KMS-11 (cell line): ENCODE measurements around the gene CEP97.
"Not testable (repeated sequence)": the region's sequence is repeated elsewhere in the genome, so short reads cannot be mapped to it uniquely, and the experiment has no call there.

Source experiments
- H2AFZ ChIP-seq: fragments of 200-600 bp; sonication (generic); 2 replicates; pipeline ENCODE4 v1.6.1; 2016; ENCODE audit warnings: antibody characterized with exemption, mixed run types, low read depth
- H3K27ac ChIP-seq: fragments of 200-600 bp; sonication (generic); 2 replicates; pipeline ENCODE4 v1.6.1; 2016; ENCODE audit warnings: mild to moderate bottlenecking, mixed run types
- H3K27me3 ChIP-seq: fragments of 200-600 bp; sonication (generic); 2 replicates; pipeline ENCODE4 v1.6.1; 2017; ENCODE audit warnings: mild to moderate bottlenecking, low read depth, mixed run types, moderate library complexity; ENCODE audit not compliant: insufficient read depth
- H3K36me3 ChIP-seq: fragments of 200-600 bp; sonication (generic); 2 replicates; pipeline ENCODE4 v1.6.1; 2017; ENCODE audit warnings: mild to moderate bottlenecking, mixed run types; ENCODE audit not compliant: insufficient read depth
- H3K4me1 ChIP-seq: fragments of 200-600 bp; sonication (generic); 2 replicates; pipeline ENCODE4 v1.6.1; 2016; ENCODE audit warnings: mild to moderate bottlenecking, low read depth, mixed run types; ENCODE audit not compliant: poor library complexity, severe bottlenecking
- H3K4me2 ChIP-seq: fragments of 200-600 bp; sonication (generic); 2 replicates; pipeline ENCODE4 v1.7.0; 2016; ENCODE audit warnings: mild to moderate bottlenecking, mixed run types
- H3K4me3 ChIP-seq: fragments of 200-600 bp; sonication (generic); IDR thresholded peaks from 2 replicates; pipeline ENCODE4 v1.6.1; 2017; ENCODE audit warnings: low read depth, low read length, mixed read lengths; ENCODE audit not compliant: insufficient read depth
- H3K79me2 ChIP-seq: fragments of 200-600 bp; sonication (generic); 2 replicates; pipeline ENCODE4 v1.6.1; 2016; ENCODE audit warnings: low read depth, mixed run types; ENCODE audit not compliant: insufficient read depth
- H3K9ac ChIP-seq: fragments of 200-600 bp; sonication (generic); 2 replicates; pipeline ENCODE4 v1.6.1; 2016; ENCODE audit warnings: mild to moderate bottlenecking, mixed run types
- H4K20me1 ChIP-seq: fragments of 200-600 bp; sonication (generic); 2 replicates; pipeline ENCODE4 v1.6.1; 2016; ENCODE audit warnings: mild to moderate bottlenecking, mixed run types; ENCODE audit not compliant: insufficient read depth
- CTCF ChIP-seq: fragments of 200-600 bp; sonication (generic); conservative IDR thresholded peaks from 2 replicates; pipeline ENCODE4 v1.6.1; 2017; ENCODE audit warnings: low read depth, mild to moderate bottlenecking, antibody characterized with exemption, low read length, moderate library complexity, mixed read lengths

Gene CEP97

GRCh38 chr3:101687142-101687931 lies 37.1 kb upstream of the CEP97 start:
- no peak for TF ChIP-seq CTCF
- Histone ChIP-seq H3K9ac (peak overlapping the region; percentile 93; the same call in 1 of the 2 replicates), H3K79me2 (peaks cover 42% of the 10 kb centered on the region)

GRCh38 chr3:101689286-101689685 lies 35.1 kb upstream of the CEP97 start:
- peaks cover 3% of the 10 kb centered on the region; the same call in 1 of the 2 replicates for H3K36me3 ChIP-seq
- peaks cover 23% of the 10 kb centered on the region for H3K79me2 ChIP-seq
- H3K4me3 ChIP-seq = no peak overlapping the region
- no peak overlapping the region for H3K27ac ChIP-seq
- no peak overlapping the region for H3K9ac ChIP-seq
- no peak overlapping the region for H2AFZ ChIP-seq
- peaks cover 38% of the 10 kb centered on the region for H3K4me1 ChIP-seq
- no peak overlapping the region for H3K4me2 ChIP-seq
- H3K27me3 ChIP-seq = no peaks in the 10 kb centered on the region
- no peaks in the 10 kb centered on the region for H4K20me1 ChIP-seq
- TF ChIP-seq CTCF = no peak

More at GRCh38 chr3:101687142-101687931, 37.1 kb upstream of the CEP97 start:
- H4K20me1 ChIP-seq = no peaks in the 10 kb centered on the region
- H3K27ac ChIP-seq = peak overlapping the region; percentile 76
- H3K4me3 ChIP-seq = no peak overlapping the region
- H3K4me2 ChIP-seq = peak overlapping the region; percentile 65
- H3K36me3 ChIP-seq = peaks cover 12% of the 10 kb centered on the region; the same call in 1 of the 2 replicates
- H3K4me1 ChIP-seq = peaks cover 49% of the 10 kb centered on the region
- H2AFZ ChIP-seq = peak overlapping the region; percentile 72
- no peaks in the 10 kb centered on the region for H3K27me3 ChIP-seq

DNA sequence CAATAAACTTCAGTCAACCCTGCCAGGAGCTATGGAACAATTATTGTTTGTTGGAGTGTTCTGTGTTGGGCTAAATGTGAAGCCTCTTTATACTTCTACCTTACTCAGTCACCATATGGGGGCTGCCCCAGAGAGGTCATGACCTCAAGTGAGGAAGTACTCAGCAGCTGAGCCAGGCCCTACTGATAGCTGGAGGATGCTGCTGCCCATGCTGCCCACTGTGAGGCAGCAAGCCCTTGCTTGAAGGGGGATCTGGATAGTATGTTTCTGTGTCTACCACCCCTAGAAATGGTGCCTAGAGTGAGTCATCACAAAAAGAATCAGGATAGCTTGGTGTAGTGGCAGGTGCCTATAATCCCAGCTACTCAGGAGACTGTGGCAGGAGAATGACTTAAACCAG lies 33.4 kb upstream of the CEP97 start:
- Histone ChIP-seq H3K4me3 (no peak overlapping the region), H3K4me1 (peaks cover 32% of the 10 kb centered on the region), H3K9ac (no peak overlapping the region), H4K20me1 (no peaks in the 10 kb centered on the region), H3K27me3 (no peaks in the 10 kb centered on the region), H2AFZ (no peak overlapping the region), H3K79me2 (peaks cover 7% of the 10 kb centered on the region), H3K4me2 (no peak overlapping the region; the same call in 1 of the 2 replicates), H3K27ac (no peak overlapping the region), H3K36me3 (no peaks in the 10 kb centered on the region)
- no peak for TF ChIP-seq CTCF

GRCh38 chr3:101691685-101692671 lies 32.4 kb upstream of the CEP97 start:
- not testable (repeated sequence) for H3K36me3 ChIP-seq, H3K4me2 ChIP-seq, H3K27me3 ChIP-seq, H3K27ac ChIP-seq, H2AFZ ChIP-seq, H3K9ac ChIP-seq, H4K20me1 ChIP-seq, H3K79me2 ChIP-seq, H3K4me3 ChIP-seq
- peaks cover 35% of the 10 kb centered on the region for H3K4me1 ChIP-seq
